Endothelial cell of umbilical vein (primary cell): ENCODE results near the gene WIF1. TPM values are rescaled to one million over a fixed set of nuclear protein-coding genes. Genes with fewer than 3 reads are reported as not detected.

Experiments
- BruUV-seq: library from RNA; stranded (reverse); fragments of 400-500 nt; replicated peaks from 2 replicates; lab custom pipeline; 2021; lab: Mats Ljungman, UMichigan
- CTCF ChIA-PET: fragments of 300-600, 350-600 bp; sonication (Branson Sonifier 250); formaldehyde crosslinking; loops from one replicate; lab custom pipeline; 2021; ENCODE audit warnings: antibody characterized with exemption, inconsistent platforms; lab: Charles Lee
- POLR2A ChIA-PET: fragments of 300-600, 350-600 bp; sonication (Branson Sonifier 250); formaldehyde crosslinking; loops from one replicate; lab custom pipeline; 2021; ENCODE audit warnings: antibody characterized with exemption, inconsistent platforms; lab: Charles Lee
- DNase-seq: peaks from one replicate; pipeline ENCODE4 v3.0.0-alpha.2; 2011; ENCODE audit warnings: low read depth, low spot score
- FAIRE-seq: peaks from 2 replicates; lab custom pipeline; 2011; peaks lifted over from hg19 to GRCh38; lab: Jason Lieb, UNC
- H2AFZ ChIP-seq: 2 replicates; pipeline ENCODE4 v1.6.0; 2012; ENCODE audit warnings: low read depth, low read length, control low read depth, inconsistent platforms
- H3K27ac ChIP-seq: 2 replicates; pipeline ENCODE4 v1.5.1; 2011; ENCODE audit warnings: low read depth, mild to moderate bottlenecking, control low read depth, low read length, moderate library complexity; ENCODE audit not compliant: insufficient read depth
- H3K27me3 ChIP-seq, 2 experiments: 2 replicates each; pipeline versions ENCODE4 v1.6.0 to v1.6.1; 2011; ENCODE audit warnings: low read length in 2 of 2, mixed read lengths in 1 of 2; ENCODE audit not compliant: control insufficient read depth in 2 of 2, insufficient read depth in 2 of 2
- H3K36me3 ChIP-seq, 2 experiments: 2 replicates in 1 of 2; 3 replicates in 1 of 2; pipeline ENCODE4 v1.5.1; 2011; ENCODE audit warnings: low read length in 2 of 2, mild to moderate bottlenecking in 1 of 2, moderate library complexity in 1 of 2; ENCODE audit not compliant: control insufficient read depth in 2 of 2, insufficient read depth in 2 of 2; ENCODE audit errors: extremely low read depth in 1 of 2
- H3K4me1 ChIP-seq: 3 replicates; pipeline ENCODE4 v1.5.1; 2011; ENCODE audit warnings: mild to moderate bottlenecking, low read length; ENCODE audit not compliant: control insufficient read depth, insufficient read depth; ENCODE audit errors: extremely low read depth
- H3K4me2 ChIP-seq: 2 replicates; pipeline ENCODE4 v1.6.1; 2011; ENCODE audit warnings: low read length, control low read depth, mixed read lengths; ENCODE audit not compliant: insufficient read depth
- H3K4me3 ChIP-seq, 3 experiments: fragments of 200-600 bp in 1 of 3; sonication (generic), shearing (Covaris generic) in 1 of 3; replicated peaks in 1 of 3; 2 replicates each; pipeline ENCODE4 v1.5.1; 2011 to 2016; ENCODE audit warnings: control low read depth in 3 of 3, low read length in 3 of 3, mild to moderate bottlenecking in 2 of 3, inconsistent platforms in 1 of 3, low read depth in 1 of 3, moderate library complexity in 1 of 3; ENCODE audit not compliant: insufficient read depth in 1 of 3
- H3K79me2 ChIP-seq: 2 replicates; pipeline ENCODE4 v1.6.0; 2012; ENCODE audit warnings: low read length, inconsistent platforms; ENCODE audit not compliant: control insufficient read depth, insufficient read depth
- H3K9ac ChIP-seq: replicated peaks from 2 replicates; pipeline ENCODE3; 2011; ENCODE audit warnings: low read length, control low read depth; ENCODE audit not compliant: insufficient read depth; ENCODE audit errors: extremely low read depth
- H3K9me1 ChIP-seq: replicated peaks from 3 replicates; pipeline ENCODE4 v1.6.0; 2011; ENCODE audit warnings: mild to moderate bottlenecking, low read length; ENCODE audit not compliant: control insufficient read depth, insufficient read depth; ENCODE audit errors: extremely low read depth
- H3K9me3 ChIP-seq: replicated peaks from 2 replicates; pipeline ENCODE4 v1.5.1; 2012; ENCODE audit warnings: low read length, inconsistent platforms; ENCODE audit not compliant: control insufficient read depth, insufficient read depth
- H4K20me1 ChIP-seq: replicated peaks from 2 replicates; pipeline ENCODE3; 2011; ENCODE audit warnings: mild to moderate bottlenecking, low read length; ENCODE audit not compliant: control insufficient read depth, insufficient read depth; ENCODE audit errors: extremely low read depth
- CTCF ChIP-seq, 2 donors: IDR thresholded peaks; 1 replicate in 1 of 2; 2 replicates in 1 of 2; pipeline ENCODE4 v1.5.1; 2011; ENCODE audit warnings: low read length in 2 of 2, mild to moderate bottlenecking in 2 of 2, moderate library complexity in 2 of 2, control low read depth in 1 of 2, inconsistent platforms in 1 of 2, low read depth in 1 of 2; ENCODE audit not compliant: insufficient read depth in 1 of 2; ENCODE audit errors: extremely low read depth in 1 of 2
- EZH2 ChIP-seq: IDR thresholded peaks from 2 replicates; pipeline ENCODE4 v1.6.1; 2012; ENCODE audit warnings: borderline replicate concordance, low read depth, mild to moderate bottlenecking, moderate library complexity, low read length, inconsistent platforms; ENCODE audit not compliant: severe bottlenecking
- FOS ChIP-seq: IDR thresholded peaks from 2 replicates; pipeline ENCODE4 v1.6.1; 2011; ENCODE audit warnings: mild to moderate bottlenecking, low read length, moderate library complexity, borderline replicate concordance; ENCODE audit not compliant: insufficient read depth
- GATA2 ChIP-seq: IDR thresholded peaks from 2 replicates; pipeline ENCODE4 v1.7.0; 2011; ENCODE audit warnings: low read depth, mild to moderate bottlenecking, moderate library complexity, mixed read lengths, low read length; ENCODE audit not compliant: insufficient read length, insufficient read depth
- JUN ChIP-seq: IDR thresholded peaks from 2 replicates; pipeline ENCODE4 v1.6.1; 2011; ENCODE audit warnings: borderline replicate concordance, low read depth; ENCODE audit not compliant: insufficient read length, insufficient read depth
- MAX ChIP-seq: IDR thresholded peaks from 2 replicates; pipeline ENCODE4 v1.6.1; 2011; ENCODE audit not compliant: insufficient read depth, insufficient read length
- MYC ChIP-seq: IDR thresholded peaks from one replicate; pipeline ENCODE4 v1.6.1; 2011; ENCODE audit warnings: mild to moderate bottlenecking, low read depth, low read length
- POLR2A ChIP-seq: IDR thresholded peaks from 2 replicates; pipeline ENCODE4 v1.6.1; 2012; ENCODE audit warnings: low read depth, mild to moderate bottlenecking, control low read depth, low read length
- POLR2AphosphoS5 ChIP-seq: IDR thresholded peaks from 2 replicates; pipeline ENCODE4 v1.6.1; 2012; ENCODE audit warnings: low read depth, mild to moderate bottlenecking, control low read depth, low read length, moderate library complexity; ENCODE audit not compliant: insufficient read depth
- dilution Hi-C: fragments of 300-500 bp; cut with MboI; formaldehyde crosslinking; loops from one replicate; pipeline ENCODE4 v1.15.0; 2019; ENCODE audit warnings: low sequenced_read_pairs; ENCODE audit not compliant: extremely low pct_ligation_motif_present
- intact Hi-C: fragments of 100-400 bp; cut with micrococcal nuclease; formaldehyde crosslinking; loops from one replicate; pipeline ENCODE4 v1.10.0; 2022
- polyA plus RNA-seq, 4 experiments: library from polyadenylated mRNA; depleted of rRNA in 3 of 4; stranded (reverse) in 3 of 4; unstranded in 1 of 4; fragments of >200 nt; gene quantifications; 2 replicates each; pipeline versions ENCODE4 v1.2.1 to v1.2.3, GENCODE V29; 2011 to 2012; ENCODE audit warnings: missing spikeins in 1 of 4
- total RNA-seq: library from RNA; stranded (reverse); gene quantifications from 2 replicates; pipeline ENCODE4 v1.2.3, GENCODE V29; 2021

WIF1 gene
- total and polyA plus RNA-seq, 2 donors (not counting 3 experiments of a cell fraction or from before 2014, with no cell fraction given) = not detected

GRCh38 chr12:65133879-65134278, 12.8 kb upstream of the WIF1 start:
- Histone ChIP-seq H2AFZ (no peak overlapping the region), H3K27me3 (peaks cover 4 to 11% of the 10 kb centered on the region in 2 experiments), H3K9me3 (no peaks in the 10 kb centered on the region), H3K9ac (no peak overlapping the region), H3K79me2 (no peaks in the 10 kb centered on the region), H3K4me3 (no peak overlapping the region), H3K36me3 (no peaks in the 10 kb centered on the region), H3K4me2 (no peak overlapping the region), H3K27ac (no peak overlapping the region), H3K4me1 (no peaks in the 10 kb centered on the region), H4K20me1 (no peaks in the 10 kb centered on the region), H3K9me1 (peaks cover 3% of the 10 kb centered on the region)
- ChIA-PET CTCF (interaction anchor here (0.6 to 1.9 kb wide), 4 partner anchors 13 to 1840 kb away, joined by 3 to 11 read pairs (median 4); partner anchors contain the start of gene WIF1), POLR2A (no interaction called here)
- dilution Hi-C loops = no loop called here
- no peak for FAIRE-seq
- intact Hi-C loops = no loop called here
- TF ChIP-seq CTCF (IDR thresholded peaks at IDR 0.05; ENCODE audit: extremely low read depth in 1 of 2, insufficient read depth in 1 of 2, low read depth in 1 of 2, low read length in 2 of 2) = no peak
- no peak for TF ChIP-seq FOS
- DNase-seq = no peak
- BruUV-seq = no TSS peak

GRCh38 chr12:65126482-65126881, 5.4 kb upstream of the WIF1 start:
- BruUV-seq = no TSS peak
- Histone ChIP-seq H4K20me1 (no peaks in the 10 kb centered on the region), H3K27ac (no peak overlapping the region), H3K9me1 (no peaks in the 10 kb centered on the region), H3K9ac (no peak overlapping the region), H3K4me2 (no peak overlapping the region), H3K79me2 (no peaks in the 10 kb centered on the region), H2AFZ (no peak overlapping the region), H3K27me3 (peaks cover 25 to 51% of the 10 kb centered on the region in 2 experiments), H3K4me1 (peaks cover 2% of the 10 kb centered on the region), H3K9me3 (no peaks in the 10 kb centered on the region), H3K4me3 (no peak overlapping the region), H3K36me3 (no peaks in the 10 kb centered on the region)
- intact Hi-C loops = no loop called here
- dilution Hi-C loops = no loop called here
- TF ChIP-seq POLR2AphosphoS5 = no peak
- no peak for TF ChIP-seq GATA2
- TF ChIP-seq JUN = no peak
- TF ChIP-seq CTCF (IDR thresholded peaks at IDR 0.05; ENCODE audit: extremely low read depth in 1 of 2, insufficient read depth in 1 of 2, low read depth in 1 of 2, low read length in 2 of 2) = no peak
- no peak for TF ChIP-seq EZH2
- TF ChIP-seq POLR2A = no peak
- no peak for TF ChIP-seq MYC
- no peak for TF ChIP-seq MAX
- no peak for TF ChIP-seq FOS
- FAIRE-seq (no peak), DNase-seq (no peak)
- ChIA-PET CTCF (interaction anchor here (1.1 to 1.5 kb wide), 4 partner anchors 10 to 325 kb away, joined by 3 to 6 read pairs (median 4); no protein-coding TSS in a partner anchor), POLR2A (no interaction called here)
